PC-9 (cell line): ENCODE results near the gene FASLG.
"Not testable (repeated sequence)": the region's sequence is repeated elsewhere in the genome, so short reads cannot be mapped to it uniquely, and the experiment has no call there.

Source experiments
- EZH2 ChIP-seq: fragments of 200-600 bp; sonication (generic); IDR thresholded peaks from 2 replicates; pipeline ENCODE4 v1.8.0; 2017; ENCODE audit warnings: antibody characterized with exemption, low read depth
- TF ChIP-seq, protein P1 (sequence below): fragments of 200-600 bp; sonication (generic); conservative IDR thresholded peaks from 2 replicates; pipeline ENCODE4 v1.6.1; 2017; ENCODE audit warnings: mixed run types, antibody characterized with exemption, mild to moderate bottlenecking, moderate library complexity

- TF ChIP-seq EZH2, result not testable (repeated sequence)
- TF ChIP-seq, protein P1, sequence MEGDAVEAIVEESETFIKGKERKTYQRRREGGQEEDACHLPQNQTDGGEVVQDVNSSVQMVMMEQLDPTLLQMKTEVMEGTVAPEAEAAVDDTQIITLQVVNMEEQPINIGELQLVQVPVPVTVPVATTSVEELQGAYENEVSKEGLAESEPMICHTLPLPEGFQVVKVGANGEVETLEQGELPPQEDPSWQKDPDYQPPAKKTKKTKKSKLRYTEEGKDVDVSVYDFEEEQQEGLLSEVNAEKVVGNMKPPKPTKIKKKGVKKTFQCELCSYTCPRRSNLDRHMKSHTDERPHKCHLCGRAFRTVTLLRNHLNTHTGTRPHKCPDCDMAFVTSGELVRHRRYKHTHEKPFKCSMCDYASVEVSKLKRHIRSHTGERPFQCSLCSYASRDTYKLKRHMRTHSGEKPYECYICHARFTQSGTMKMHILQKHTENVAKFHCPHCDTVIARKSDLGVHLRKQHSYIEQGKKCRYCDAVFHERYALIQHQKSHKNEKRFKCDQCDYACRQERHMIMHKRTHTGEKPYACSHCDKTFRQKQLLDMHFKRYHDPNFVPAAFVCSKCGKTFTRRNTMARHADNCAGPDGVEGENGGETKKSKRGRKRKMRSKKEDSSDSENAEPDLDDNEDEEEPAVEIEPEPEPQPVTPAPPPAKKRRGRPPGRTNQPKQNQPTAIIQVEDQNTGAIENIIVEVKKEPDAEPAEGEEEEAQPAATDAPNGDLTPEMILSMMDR, result not testable (repeated sequence)
These were observed 29.7 kb downstream of the FASLG start for GRCh38 chr1:172688428-172689085.
